GM23338 (cell line): ENCODE measurements around the gene LYSMD1. TPM values are rescaled to one million over a fixed set of nuclear protein-coding genes. Genes with fewer than 3 reads are reported as not detected.

Experiments
- ATAC-seq: fragments of 200-7000 bp; cut with Tn5 transposase; 3 replicates; pipeline ENCODE4 v1.9.1; 2020
- DNase-seq: peaks from one replicate; pipeline ENCODE4 v3.0.0-alpha.2; 2015; ENCODE audit warnings: low spot score
- H2AFZ ChIP-seq: fragments of 200-600 bp; sonication (generic); 2 replicates; pipeline ENCODE4 v1.8.0; 2016; ENCODE audit warnings: antibody characterized with exemption, mild to moderate bottlenecking, moderate library complexity
- H3F3A ChIP-seq: fragments of 200-600 bp; sonication (generic); replicated peaks from 2 replicates; pipeline ENCODE4 v1.8.0; 2017; ENCODE audit warnings: antibody characterized with exemption, mixed run types, low read depth
- H3K27ac ChIP-seq: fragments of 200-600 bp; sonication (generic); 2 replicates; pipeline ENCODE4 v1.6.1; 2016; ENCODE audit warnings: low read depth
- H3K27me3 ChIP-seq: fragments of 200-600 bp; sonication (generic); 2 replicates; pipeline ENCODE4 v1.8.0; 2016; ENCODE audit warnings: mild to moderate bottlenecking, mixed run types, moderate library complexity; ENCODE audit not compliant: insufficient read depth
- H3K36me3 ChIP-seq: fragments of 200-600 bp; sonication (generic); 2 replicates; pipeline ENCODE4 v1.8.0; 2016; ENCODE audit warnings: mild to moderate bottlenecking; ENCODE audit not compliant: insufficient read depth
- H3K4me1 ChIP-seq: fragments of 200-600 bp; sonication (generic); 2 replicates; pipeline ENCODE4 v1.8.0; 2016; ENCODE audit warnings: mild to moderate bottlenecking, moderate library complexity; ENCODE audit not compliant: insufficient read depth
- H3K4me2 ChIP-seq: fragments of 200-600 bp; sonication (generic); 2 replicates; pipeline ENCODE4 v1.7.1; 2017; ENCODE audit warnings: mixed run types
- H3K4me3 ChIP-seq: fragments of 200-600 bp; sonication (generic); 2 replicates; pipeline ENCODE4 v1.6.1; 2016; ENCODE audit warnings: mixed run types
- H3K79me2 ChIP-seq: fragments of 200-600 bp; sonication (generic); replicated peaks from 2 replicates; pipeline ENCODE4 v1.8.0; 2017; ENCODE audit warnings: mild to moderate bottlenecking; ENCODE audit not compliant: insufficient read depth
- H3K9me2 ChIP-seq: fragments of 200-600 bp; sonication (generic); 2 replicates; pipeline ENCODE4 v1.8.0; 2017; ENCODE audit not compliant: insufficient read depth
- H4K20me1 ChIP-seq: fragments of 200-600 bp; sonication (generic); replicated peaks from 2 replicates; pipeline ENCODE4 v1.8.0; 2017; ENCODE audit warnings: mild to moderate bottlenecking; ENCODE audit not compliant: insufficient read depth
- H3K27ac Mint-ChIP-seq: 2 replicates; pipeline ENCODE4 v1.8.0; 2020; ENCODE audit warnings: inconsistent platforms, mild to moderate bottlenecking, moderate library complexity, mixed read lengths
- H3K27me3 Mint-ChIP-seq: 3 replicates; pipeline ENCODE4 v1.8.0; 2022; ENCODE audit warnings: low read depth, mild to moderate bottlenecking, moderate library complexity, mixed read lengths, inconsistent platforms; ENCODE audit not compliant: insufficient read depth, poor library complexity
- H3K36me3 Mint-ChIP-seq: 3 replicates; pipeline ENCODE4 v1.8.0; 2021; ENCODE audit warnings: low read depth, mild to moderate bottlenecking, inconsistent platforms, moderate library complexity, mixed read lengths
- H3K4me1 Mint-ChIP-seq: 3 replicates; pipeline ENCODE4 v1.8.0; 2020; ENCODE audit warnings: mild to moderate bottlenecking, inconsistent platforms, mixed read lengths
- H3K4me3 Mint-ChIP-seq: 3 replicates; pipeline ENCODE4 v1.8.0; 2021; ENCODE audit warnings: moderate library complexity, mild to moderate bottlenecking, inconsistent platforms, mixed read lengths
- H3K9me3 Mint-ChIP-seq: 3 replicates; pipeline ENCODE4 v1.8.0; 2020; ENCODE audit warnings: moderate library complexity, mild to moderate bottlenecking, inconsistent platforms, mixed read lengths
- EZH2 ChIP-seq: fragments of 200-600 bp; sonication (generic); IDR thresholded peaks from one replicate; pipeline ENCODE4 v1.8.0; 2017; ENCODE audit warnings: antibody characterized with exemption, mild to moderate bottlenecking, low read depth; ENCODE audit not compliant: unreplicated experiment
- NANOG ChIP-seq: IDR thresholded peaks from 2 replicates; pipeline ENCODE4 v1.6.1; 2016; ENCODE audit warnings: antibody characterized with exemption, borderline replicate concordance
- POLR2AphosphoS5 ChIP-seq: IDR thresholded peaks from 2 replicates; pipeline ENCODE4 v1.6.1; 2016; ENCODE audit warnings: antibody characterized with exemption, low read depth
- STAT1 ChIP-seq: IDR thresholded peaks from one replicate; pipeline ENCODE4 v1.6.1; 2016; ENCODE audit warnings: antibody characterized with exemption; ENCODE audit not compliant: unreplicated experiment
- polyA plus RNA-seq: library from polyadenylated mRNA; unstranded; fragments of >200 nt; fragmentation: Nextera tagmentation; extraction: Ambion mirVana; gene quantifications from 2 replicates; pipeline ENCODE4 v1.2.1, GENCODE V29; 2016
- total RNA-seq: library from RNA; depleted of rRNA; stranded (reverse); fragments of >200 nt; shearing (Covaris generic); gene quantifications from 2 replicates; pipeline ENCODE4 v1.2.3, GENCODE V29; 2014
- TF ChIP-seq, protein P1 (sequence below): IDR thresholded peaks from 2 replicates; pipeline ENCODE4 v1.6.1; 2016; ENCODE audit warnings: antibody characterized with exemption
- TF ChIP-seq, protein P2 (sequence below): IDR thresholded peaks from one replicate; pipeline ENCODE4 v1.6.1; 2018; ENCODE audit warnings: antibody characterized with exemption; ENCODE audit not compliant: unreplicated experiment

Gene LYSMD1
- total and polyA plus RNA-seq, 2 experiments from 2014 or later = 3.6 to 6.4 TPM

GRCh38 chr1:151184211-151184610 lies 18.5 kb upstream of the LYSMD1 start:
- Histone ChIP-seq H3K27me3 (no peaks in the 10 kb centered on the region), H3K4me2 (no peak overlapping the region), H3K27ac (no peak overlapping the region), H3K4me1 (peaks cover 3% of the 10 kb centered on the region; the same call in 1 of the 2 replicates), H3K4me3 (no peak overlapping the region), H2AFZ (no peak overlapping the region), H4K20me1 (peaks cover 7% of the 10 kb centered on the region), H3K9me2 (no peaks in the 10 kb centered on the region), H3K36me3 (peaks cover 35% of the 10 kb centered on the region), H3F3A (0 out of 2 replicates have a peak, but pooled peaks cover 10% of the 10 kb centered on the region), H3K79me2 (peaks cover 32% of the 10 kb centered on the region)
- Mint-ChIP-seq H3K4me1 (peaks cover 7% of the 10 kb centered on the region; the same call in 2 of the 3 replicates), H3K36me3 (peaks cover 64% of the 10 kb centered on the region), H3K9me3 (no peaks in the 10 kb centered on the region), H3K27me3 (peaks cover 2% of the 10 kb centered on the region), H3K4me3 (no peak overlapping the region), H3K27ac (no peak overlapping the region)
- TF ChIP-seq NANOG (no peak), POLR2AphosphoS5 (no peak), EZH2 (no peak), STAT1 (no peak)
- TF ChIP-seq, protein P1, sequence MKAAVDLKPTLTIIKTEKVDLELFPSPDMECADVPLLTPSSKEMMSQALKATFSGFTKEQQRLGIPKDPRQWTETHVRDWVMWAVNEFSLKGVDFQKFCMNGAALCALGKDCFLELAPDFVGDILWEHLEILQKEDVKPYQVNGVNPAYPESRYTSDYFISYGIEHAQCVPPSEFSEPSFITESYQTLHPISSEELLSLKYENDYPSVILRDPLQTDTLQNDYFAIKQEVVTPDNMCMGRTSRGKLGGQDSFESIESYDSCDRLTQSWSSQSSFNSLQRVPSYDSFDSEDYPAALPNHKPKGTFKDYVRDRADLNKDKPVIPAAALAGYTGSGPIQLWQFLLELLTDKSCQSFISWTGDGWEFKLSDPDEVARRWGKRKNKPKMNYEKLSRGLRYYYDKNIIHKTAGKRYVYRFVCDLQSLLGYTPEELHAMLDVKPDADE = no peak
- no peak for DNase-seq
- no peak for ATAC-seq

GRCh38 chr1:151176514-151177045 lies 10.9 kb upstream of the LYSMD1 start:
- H3K27me3 ChIP-seq = no peaks in the 10 kb centered on the region

More at GRCh38 chr1:151176514-151177045, 10.9 kb upstream of the LYSMD1 start:
- DNase-seq (no peak), ATAC-seq (no peak)
- Histone ChIP-seq H2AFZ (no peak overlapping the region), H3K4me1 (no peaks in the 10 kb centered on the region), H3F3A (0 out of 2 replicates have a peak, but pooled peaks cover 4% of the 10 kb centered on the region), H3K79me2 (no peaks in the 10 kb centered on the region), H3K9me2 (no peaks in the 10 kb centered on the region), H3K27ac (no peak overlapping the region), H3K4me3 (no peak overlapping the region), H3K36me3 (peaks cover 10% of the 10 kb centered on the region), H4K20me1 (no peaks in the 10 kb centered on the region; the same call in 1 of the 2 replicates), H3K4me2 (no peak overlapping the region)
- Mint-ChIP-seq H3K27me3 (peaks cover 5% of the 10 kb centered on the region), H3K4me1 (no peaks in the 10 kb centered on the region), H3K9me3 (no peaks in the 10 kb centered on the region), H3K27ac (peak overlapping the region; percentile 68; the same call in 1 of the 2 replicates), H3K4me3 (no peak overlapping the region), H3K36me3 (peaks cover 66% of the 10 kb centered on the region)
- TF ChIP-seq, protein P2, sequence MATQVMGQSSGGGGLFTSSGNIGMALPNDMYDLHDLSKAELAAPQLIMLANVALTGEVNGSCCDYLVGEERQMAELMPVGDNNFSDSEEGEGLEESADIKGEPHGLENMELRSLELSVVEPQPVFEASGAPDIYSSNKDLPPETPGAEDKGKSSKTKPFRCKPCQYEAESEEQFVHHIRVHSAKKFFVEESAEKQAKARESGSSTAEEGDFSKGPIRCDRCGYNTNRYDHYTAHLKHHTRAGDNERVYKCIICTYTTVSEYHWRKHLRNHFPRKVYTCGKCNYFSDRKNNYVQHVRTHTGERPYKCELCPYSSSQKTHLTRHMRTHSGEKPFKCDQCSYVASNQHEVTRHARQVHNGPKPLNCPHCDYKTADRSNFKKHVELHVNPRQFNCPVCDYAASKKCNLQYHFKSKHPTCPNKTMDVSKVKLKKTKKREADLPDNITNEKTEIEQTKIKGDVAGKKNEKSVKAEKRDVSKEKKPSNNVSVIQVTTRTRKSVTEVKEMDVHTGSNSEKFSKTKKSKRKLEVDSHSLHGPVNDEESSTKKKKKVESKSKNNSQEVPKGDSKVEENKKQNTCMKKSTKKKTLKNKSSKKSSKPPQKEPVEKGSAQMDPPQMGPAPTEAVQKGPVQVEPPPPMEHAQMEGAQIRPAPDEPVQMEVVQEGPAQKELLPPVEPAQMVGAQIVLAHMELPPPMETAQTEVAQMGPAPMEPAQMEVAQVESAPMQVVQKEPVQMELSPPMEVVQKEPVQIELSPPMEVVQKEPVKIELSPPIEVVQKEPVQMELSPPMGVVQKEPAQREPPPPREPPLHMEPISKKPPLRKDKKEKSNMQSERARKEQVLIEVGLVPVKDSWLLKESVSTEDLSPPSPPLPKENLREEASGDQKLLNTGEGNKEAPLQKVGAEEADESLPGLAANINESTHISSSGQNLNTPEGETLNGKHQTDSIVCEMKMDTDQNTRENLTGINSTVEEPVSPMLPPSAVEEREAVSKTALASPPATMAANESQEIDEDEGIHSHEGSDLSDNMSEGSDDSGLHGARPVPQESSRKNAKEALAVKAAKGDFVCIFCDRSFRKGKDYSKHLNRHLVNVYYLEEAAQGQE = no peak
- no peak for TF ChIP-seq NANOG
